ENCODE measurements around the gene JAK1. TPM values are rescaled to one million over a fixed set of nuclear protein-coding genes. Genes with fewer than 3 reads are reported as not detected.

The JAK1 gene
- total and polyA plus RNA-seq, 9 of the 15 experiments (the other 6 are each of a cell fraction or from before 2014, with no cell fraction given): 9.7 to 44.1 (median 42.5) TPM

- TF ChIP-seq SNRNP70 (optimal IDR thresholded peaks at IDR 0.05; ENCODE audit: low read depth, low read length) (no peak), NR1H2 (CRISPR knock-in tag; IDR thresholded peaks at IDR 0.05) (no peak), GABPA (tag; conservative IDR thresholded peaks at IDR 0.05; ENCODE audit: low read depth) (no peak), PHF21A (IDR thresholded peaks at IDR 0.05; ENCODE audit: borderline replicate concordance, low read depth) (no peak), BDP1 (IDR thresholded peaks at IDR 0.05; ENCODE audit: insufficient read depth, insufficient read length) (no peak), CC2D1A (IDR thresholded peaks at IDR 0.05) (no peak), ZNF444 (CRISPR knock-in tag; IDR thresholded peaks at IDR 0.05) (no peak), GATAD2A (IDR thresholded peaks at IDR 0.05) (no peak), TEAD1 (CRISPR knock-in tag; IDR thresholded peaks at IDR 0.05) (no peak), MEIS2 (IDR thresholded peaks at IDR 0.05; ENCODE audit: partially characterized antibody) (no peak), BRD4 (IDR thresholded peaks at IDR 0.05) (no peak), RBBP5 (IDR thresholded peaks at IDR 0.05; ENCODE audit: borderline replicate concordance, insufficient read depth, low read length, poor library complexity, severe bottlenecking) (no peak), JUND (IDR thresholded peaks at IDR 0.05; ENCODE audit: borderline replicate concordance, low read depth, low read length) (peak; percentile 76; the same call in 1 of the 2 replicates), JUND (tag; IDR thresholded peaks at IDR 0.05; ENCODE audit: borderline replicate concordance, low read depth, low read length) (0 out of 3 replicates have a peak, but pooled peaks have one; percentile 71), NFE2 (IDR thresholded peaks at IDR 0.05; ENCODE audit: low read depth) (peak; percentile 59), CEBPB (tag; IDR thresholded peaks at IDR 0.05) (peak; percentile 80), LCOR (CRISPR knock-in tag; IDR thresholded peaks at IDR 0.05) (no peak), ZNF778 (CRISPR knock-in tag; IDR thresholded peaks at IDR 0.05) (no peak), JUN (IDR thresholded peaks at IDR 0.05; ENCODE audit: borderline replicate concordance, low read depth, low read length) (0 out of 2 replicates have a peak, but pooled peaks have one; percentile 21), JUN (CRISPR knock-in tag; IDR thresholded peaks at IDR 0.05; ENCODE audit: borderline replicate concordance) (no peak), C11orf30 (IDR thresholded peaks at IDR 0.05; ENCODE audit: low read depth) (peak; percentile 20; the same call in 1 of the 2 replicates), BMI1 (IDR thresholded peaks at IDR 0.05; ENCODE audit: low read length) (no peak), BACH1 (tag; IDR thresholded peaks at IDR 0.05) (no peak), NR2C1 (IDR thresholded peaks at IDR 0.05) (no peak), NR2C1 (tag; IDR thresholded peaks at IDR 0.05) (0 out of 2 replicates have a peak, but pooled peaks have one; percentile 31)
Measured at GRCh38 chr1:64934115-64934877, 32.1 kb downstream of the JAK1 start (continued).

Data from K562 (cell line).